Stimulated activated CD8-positive, alpha-beta memory T cell treated with anti-CD3 and anti-CD28 coated beads, Interleukin-12 subunit alpha, Interleukin-12 subunit beta, amount 100 ng/mL, for 4 hours (primary cell): ENCODE data around the gene CNTD1.

Experiments used
- DNase-seq: peaks from one replicate; pipeline ENCODE4 v3.0.0-alpha.2; 2020; ENCODE audit warnings: low read depth

The CNTD1 gene

GRCh38 chr17:42806249-42806648 is 7.6 kb downstream of the CNTD1 start:
- no peak for DNase-seq

- DNase-seq: no peak
These were observed 10.6 kb downstream of the CNTD1 start for GRCh38 chr17:42809250-42809649.

- DNase-seq: no peak
These were observed 16.2 kb downstream of the CNTD1 start for GRCh38 chr17:42814633-42815399.

- DNase-seq: no peak
These were observed 19.2 kb downstream of the CNTD1 start for GRCh38 chr17:42817866-42818265.

GRCh38 chr17:42818379-42818778 is 19.7 kb downstream of the CNTD1 start:
- no peak for DNase-seq

- peak; percentile 19 for DNase-seq
These were observed 21.4 kb downstream of the CNTD1 start for GRCh38 chr17:42819939-42820535.

GRCh38 chr17:42821176-42821575 is 22.5 kb downstream of the CNTD1 start:
- no peak for DNase-seq

GRCh38 chr17:42827472-42827871 is 28.8 kb downstream of the CNTD1 start:
- no peak for DNase-seq

- no peak for DNase-seq
These were observed 32.3 kb downstream of the CNTD1 start for GRCh38 chr17:42830971-42831370.

- no peak for DNase-seq
These were observed 33.7 kb downstream of the CNTD1 start for GRCh38 chr17:42832213-42832933.

GRCh38 chr17:42832934-42833766 is 34.5 kb downstream of the CNTD1 start, which contains the start of gene PSME3:
Gene PSME3 (plus strand): TSS chr17:42833397. CDS start chr17:42833632, 235 bp downstream.
- peak; percentile 86 for DNase-seq

GRCh38 chr17:42833767-42834422 is 35.2 kb downstream of the CNTD1 start:
- DNase-seq: no peak

GRCh38 chr17:42835732-42836131 is 37.1 kb downstream of the CNTD1 start:
- no peak for DNase-seq

GRCh38 chr17:42841975-42842685 is 43.5 kb downstream of the CNTD1 start:
- no peak for DNase-seq

- DNase-seq: no peak
These were observed 44.8 kb downstream of the CNTD1 start for GRCh38 chr17:42843358-42843934.

- DNase-seq: no peak
These were observed 45.6 kb downstream of the CNTD1 start, which contains the start of gene AOC2 for GRCh38 chr17:42844271-42844670. Gene AOC2 (plus strand): TSS chr17:42844580. CDS start chr17:42844627, 47 bp downstream.

- no peak for DNase-seq
These were observed 46.3 kb downstream of the CNTD1 start for GRCh38 chr17:42844761-42845555.

- DNase-seq: no peak
These were observed 46.9 kb downstream of the CNTD1 start for GRCh38 chr17:42845556-42845917.

- DNase-seq: no peak
These were observed 47.4 kb downstream of the CNTD1 start for GRCh38 chr17:42845918-42846593.
